Activated T-cell treated with anti-CD3 and anti-CD28 coated beads for 4 hours (primary cell): ENCODE results near the gene CCDC141.
"Not testable (repeated sequence)": the region's sequence is repeated elsewhere in the genome, so short reads cannot be mapped to it uniquely, and the experiment has no call there.

ENCODE experiments used
- DNase-seq: peaks from one replicate; pipeline ENCODE4 v3.0.0-alpha.2; 2020

CCDC141 gene

DNA sequence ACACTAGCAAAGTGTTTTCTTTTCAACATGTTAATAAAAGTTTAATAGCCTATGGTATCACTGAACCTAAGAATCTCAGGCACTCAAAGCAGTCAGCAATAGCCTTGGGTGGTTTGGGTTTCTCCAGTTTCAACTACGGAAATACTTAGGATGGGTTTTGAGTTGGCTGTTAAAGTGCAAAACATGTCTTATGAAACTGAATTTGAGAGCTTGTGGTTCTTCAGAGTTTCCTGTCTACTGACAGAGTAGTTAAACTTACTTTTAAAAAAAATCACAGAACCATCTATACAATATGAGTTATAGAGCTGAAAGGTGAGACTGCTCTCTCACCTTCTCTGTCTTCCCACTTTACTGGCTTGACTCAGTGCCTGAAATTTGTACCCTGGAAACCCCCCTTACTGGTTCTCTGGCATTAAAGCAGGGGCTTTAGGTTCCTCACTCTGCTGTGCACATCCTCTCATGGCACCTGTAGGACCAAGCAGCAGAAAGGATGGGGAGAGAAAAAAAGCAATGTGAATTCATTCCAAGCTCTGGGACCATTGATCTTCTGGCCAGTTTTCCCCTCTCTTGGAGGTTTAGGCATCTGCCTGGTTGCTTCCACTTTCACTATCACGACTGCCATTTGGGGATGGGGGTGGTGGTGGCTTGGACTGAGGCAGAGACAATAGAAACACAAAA lies 18.1 kb downstream of the CCDC141 start:
- DNase-seq = no peak

DNA sequence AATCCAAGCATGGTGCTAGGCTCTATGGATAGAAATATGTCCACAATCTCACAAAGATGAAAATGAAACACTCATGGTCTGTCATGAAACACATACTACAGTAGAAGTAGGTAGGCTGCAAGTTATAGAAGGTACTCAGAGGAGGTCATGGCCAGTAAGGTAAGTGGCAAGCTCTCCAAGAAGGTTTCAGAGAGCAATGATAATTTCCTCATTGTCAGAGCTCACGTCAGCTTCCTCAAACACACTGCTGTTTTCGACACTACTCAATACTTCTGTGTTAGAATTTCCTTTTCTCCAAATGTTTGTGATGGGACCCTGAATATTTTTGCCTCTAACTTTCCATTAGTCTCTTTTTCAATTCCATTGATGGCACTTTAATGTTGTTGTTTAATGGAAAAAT lies 25.5 kb downstream of the CCDC141 start:
- no peak for DNase-seq

GRCh38 chr2:179022685-179023084 lies 27.3 kb downstream of the CCDC141 start:
- DNase-seq = no peak

DNA sequence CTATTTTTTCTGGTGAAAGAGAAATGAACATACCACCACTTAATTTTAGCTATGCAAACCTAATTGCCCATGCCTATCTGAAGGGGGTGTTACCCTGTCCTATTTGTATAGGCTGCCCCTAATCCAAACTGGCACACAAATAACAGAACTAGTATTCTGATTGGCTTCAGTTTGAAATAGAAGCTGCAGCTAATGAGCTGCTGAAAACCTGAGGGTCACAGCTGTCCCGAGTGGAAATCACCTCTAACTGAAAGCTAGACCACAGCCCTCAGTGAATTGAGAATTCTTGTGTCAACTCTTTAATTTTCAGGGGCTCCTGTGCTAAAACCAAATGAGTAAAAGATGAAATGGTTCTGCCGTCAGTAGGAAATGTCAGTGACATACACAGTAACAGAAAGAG lies 28.7 kb downstream of the CCDC141 start:
- DNase-seq = no peak

DNA sequence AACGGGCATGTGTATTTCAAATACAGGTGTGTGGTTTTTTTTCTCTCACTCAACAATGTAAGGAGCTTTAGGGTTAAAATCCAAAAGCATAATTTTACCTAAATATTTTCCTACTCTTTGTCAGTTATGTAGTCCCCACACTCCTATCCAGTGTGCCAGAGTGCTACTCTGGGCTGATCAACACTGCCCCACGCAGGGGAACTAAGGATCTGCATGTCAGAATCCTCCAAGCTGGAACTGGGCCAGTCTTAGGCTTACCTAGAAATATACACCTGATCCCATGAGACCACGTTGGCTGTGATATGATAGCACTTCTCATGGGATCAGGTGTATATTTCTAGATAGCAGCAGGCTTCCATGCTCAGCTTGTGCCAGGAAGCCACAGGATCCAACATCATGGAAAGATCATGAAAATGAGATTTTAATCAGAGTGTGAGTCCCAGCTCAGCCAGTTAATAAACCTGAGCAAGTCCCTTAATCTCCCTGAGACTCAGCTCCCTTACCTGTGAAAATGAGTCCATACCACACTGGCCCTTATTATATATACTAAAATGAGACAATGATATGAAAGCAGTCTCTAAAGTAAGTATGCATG lies 29.7 kb downstream of the CCDC141 start:
- no peak for DNase-seq

- DNase-seq = no peak
Measured at GRCh38 chr2:179019260-179019659, 30.7 kb downstream of the CCDC141 start.

- DNase-seq = no peak
Measured at GRCh38 chr2:179017773-179018357, 32.1 kb downstream of the CCDC141 start.

DNA sequence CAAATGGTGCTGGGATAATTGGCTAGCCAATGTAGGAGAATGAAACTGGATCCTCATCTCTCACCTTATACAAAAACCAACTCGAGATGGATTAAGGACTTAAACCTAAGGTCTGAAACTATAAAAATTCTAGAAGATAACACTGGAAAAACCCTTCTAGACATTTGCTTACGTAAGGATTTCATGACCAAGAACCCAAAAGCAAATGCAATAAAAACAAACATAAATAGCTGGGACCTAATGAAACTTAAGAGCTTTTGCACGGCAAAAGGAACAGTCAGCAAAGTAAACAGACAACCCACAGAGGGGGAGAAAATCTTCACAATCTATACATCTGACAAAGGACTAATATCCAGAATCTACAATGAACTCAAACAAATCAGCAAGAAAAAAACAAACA lies 35.7 kb downstream of the CCDC141 start:
- not testable (repeated sequence) for DNase-seq

DNA sequence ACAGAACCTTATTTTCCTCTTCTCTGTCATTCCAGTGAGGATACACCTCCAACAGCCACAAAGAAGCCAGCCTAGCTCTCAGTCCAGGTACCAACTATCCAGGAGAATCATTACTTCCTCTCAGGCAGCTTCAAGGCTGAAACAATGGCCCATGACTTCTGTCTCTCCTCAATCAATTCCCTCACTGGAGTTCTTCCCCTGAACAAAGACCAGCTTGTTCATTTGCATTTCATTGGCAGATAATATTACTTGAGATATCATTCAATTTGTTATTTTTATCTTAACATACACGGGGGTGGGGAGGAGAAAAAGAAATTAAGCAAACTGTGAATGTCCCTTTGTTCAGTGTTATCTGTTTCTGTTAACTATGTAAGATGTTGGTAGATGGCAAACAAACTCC lies 44.0 kb downstream of the CCDC141 start:
- DNase-seq = no peak

- DNase-seq = no peak
Measured at GRCh38 chr2:178999476-178999875, 50.5 kb downstream of the CCDC141 start.

DNA sequence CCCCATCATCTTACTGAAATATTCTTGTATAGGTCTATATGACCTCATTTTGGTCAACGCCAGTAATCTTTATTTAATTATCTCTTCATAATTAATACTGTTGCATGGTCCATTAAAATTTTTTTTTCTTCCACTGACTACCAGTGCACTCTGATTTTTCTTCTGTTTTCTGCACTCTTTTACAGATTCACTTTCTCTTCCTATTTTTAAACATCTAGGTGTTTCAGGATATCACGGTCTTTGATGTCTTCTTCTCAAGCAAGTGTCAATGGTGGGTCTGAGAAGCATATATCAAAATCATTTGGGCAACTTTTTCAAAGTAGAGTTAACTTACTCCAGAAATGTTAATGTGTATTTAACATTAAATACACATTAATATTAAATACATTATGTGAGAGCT lies 51.4 kb downstream of the CCDC141 start:
- no peak for DNase-seq

DNA sequence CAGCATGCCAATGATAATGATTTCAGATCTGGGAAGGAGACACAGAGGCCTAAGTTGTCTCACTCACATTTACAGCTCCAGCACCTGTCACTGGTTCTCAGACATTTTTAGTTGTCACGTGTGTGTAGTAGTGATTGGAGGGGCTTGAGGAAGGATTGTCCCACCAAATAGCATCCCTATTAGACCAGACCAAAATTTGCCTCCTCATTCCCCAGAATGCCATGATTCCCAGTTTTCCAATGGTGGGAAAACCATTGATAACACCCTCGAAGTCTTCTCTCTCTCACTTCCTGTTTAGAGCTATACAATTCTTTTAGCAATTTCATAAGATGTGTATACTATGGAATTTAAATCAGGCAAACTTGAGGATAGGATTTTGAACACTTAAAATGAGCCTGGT lies 52.5 kb downstream of the CCDC141 start:
- DNase-seq = no peak

- DNase-seq = no peak
Measured at GRCh38 chr2:178997067-178997466, 52.9 kb downstream of the CCDC141 start.

- no peak for DNase-seq
Measured at GRCh38 chr2:178994264-178994663, 55.7 kb downstream of the CCDC141 start.

DNA sequence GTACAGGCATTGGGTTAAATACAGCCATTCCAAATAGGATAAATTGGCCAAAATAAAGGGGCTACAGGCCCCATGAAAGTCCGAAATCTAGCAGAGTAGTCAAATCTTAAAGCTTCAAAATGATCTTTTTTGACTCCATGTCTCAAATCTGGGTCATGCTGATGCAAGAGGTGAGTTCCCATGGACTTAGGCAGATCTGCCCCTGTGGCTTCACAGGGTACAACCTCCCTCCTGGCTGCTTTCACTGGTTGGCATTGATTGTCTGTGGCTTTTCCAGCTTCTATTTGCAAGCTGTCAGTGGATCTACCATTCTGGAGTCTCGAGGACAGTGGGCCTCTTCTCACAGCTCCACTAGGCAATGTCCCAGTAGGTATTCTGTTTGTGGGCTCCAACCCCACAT lies 56.1 kb downstream of the CCDC141 start:
- DNase-seq = no peak

- DNase-seq = not testable (repeated sequence)
Measured at GRCh38 chr2:178992719-178993118, 57.2 kb downstream of the CCDC141 start.

DNA sequence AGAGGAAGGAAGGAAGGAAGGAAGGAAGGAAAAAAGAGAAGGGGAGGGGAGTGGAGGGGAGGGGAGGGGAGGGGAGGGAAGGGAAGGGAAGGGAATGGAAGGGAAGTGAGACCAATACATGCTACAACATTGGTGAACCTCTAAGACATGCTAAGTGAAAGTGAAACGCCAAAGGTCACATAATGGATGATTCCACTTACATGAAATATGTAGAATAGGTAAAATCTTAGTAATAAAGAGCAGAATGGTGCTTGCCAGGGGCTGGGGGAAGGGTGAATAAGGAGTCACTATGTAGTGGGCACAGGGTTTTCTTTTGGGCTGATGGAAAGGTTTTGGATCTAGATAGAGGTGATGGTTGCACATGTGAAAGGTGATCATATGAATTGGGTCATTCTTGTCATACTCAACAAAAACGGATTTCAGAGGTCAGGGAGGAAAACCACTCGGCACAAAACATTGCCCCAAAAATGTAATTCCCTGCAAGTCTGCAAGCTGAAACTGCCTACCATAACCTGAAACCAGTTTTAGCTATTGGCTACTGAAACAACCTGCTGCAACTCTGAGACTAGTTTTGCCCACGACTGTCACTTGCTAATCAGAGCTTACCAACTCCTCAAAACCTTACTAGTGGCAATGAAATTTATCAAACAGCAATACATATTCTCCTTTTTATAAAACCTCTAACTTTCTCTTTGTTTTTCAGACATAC lies 59.2 kb downstream of the CCDC141 start:
- no peak for DNase-seq

DNA sequence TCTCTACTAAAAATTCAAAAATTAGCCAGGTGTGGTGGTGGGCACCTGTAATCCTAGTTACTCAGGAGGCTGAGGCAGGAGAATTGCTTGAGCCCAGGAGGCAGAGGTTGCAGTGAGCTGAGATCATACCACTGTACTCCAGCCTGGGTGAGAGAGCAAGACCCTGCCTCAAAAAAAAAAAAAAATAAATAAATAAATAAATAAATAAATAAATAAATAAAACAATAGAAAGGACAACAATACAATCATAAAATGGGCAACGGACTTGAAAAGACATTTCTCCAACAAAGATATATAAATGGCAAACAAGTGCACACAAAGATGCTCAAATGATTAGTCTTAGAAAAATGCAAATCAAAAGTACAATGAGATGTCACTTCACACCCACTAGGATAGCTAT lies 60.5 kb downstream of the CCDC141 start:
- not testable (repeated sequence) for DNase-seq

- not testable (repeated sequence) for DNase-seq
Measured at GRCh38 chr2:178982652-178983051, 67.3 kb downstream of the CCDC141 start.

GRCh38 chr2:178980815-178981214 lies 69.1 kb downstream of the CCDC141 start:
- no peak for DNase-seq

- no peak for DNase-seq
Measured at GRCh38 chr2:178978667-178979066, 71.3 kb downstream of the CCDC141 start.

- no peak for DNase-seq
Measured at GRCh38 chr2:178976351-178976750, 73.6 kb downstream of the CCDC141 start.

- no peak for DNase-seq
Measured at GRCh38 chr2:178962805-178963433, 87.0 kb downstream of the CCDC141 start.
